ENCODE measurements around the gene F10.

The F10 gene

DNA sequence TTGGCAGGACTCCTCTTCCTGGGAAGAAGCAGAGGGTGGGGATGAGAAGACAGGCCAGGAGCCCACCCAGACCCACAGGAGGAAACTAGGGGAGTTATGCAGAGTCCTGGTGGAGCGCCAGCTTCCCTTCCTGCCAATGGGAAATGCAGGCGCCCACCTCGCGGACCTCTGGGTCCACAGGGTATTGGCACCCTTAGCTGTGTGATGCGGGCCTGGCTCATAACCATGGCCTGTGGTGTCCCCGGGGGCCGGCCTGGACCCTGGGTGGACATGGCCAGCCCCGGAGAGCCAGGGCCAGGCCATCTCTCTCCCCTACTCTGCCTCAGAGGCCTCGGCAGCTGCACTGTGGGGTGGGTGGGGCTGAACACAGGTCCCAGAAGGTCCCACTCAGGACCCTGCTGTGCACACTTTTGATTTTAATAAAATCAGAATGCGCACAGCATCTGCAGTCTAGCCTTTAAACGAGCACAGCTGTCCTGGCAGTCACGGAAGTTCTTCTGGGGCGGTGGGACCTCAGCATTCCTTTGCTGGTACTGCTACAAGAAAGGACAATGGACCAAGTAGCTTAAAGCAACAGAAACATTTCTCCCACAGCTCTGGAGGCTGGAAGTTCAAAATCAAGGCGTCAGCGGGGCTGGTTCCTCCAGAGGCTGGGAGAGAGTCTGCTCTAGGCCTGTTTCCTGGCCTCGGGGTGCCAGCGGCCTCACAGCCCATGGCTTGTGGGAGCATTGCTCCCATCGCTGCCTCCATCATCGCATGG, 1.8 kb downstream of the F10 start:
- Histone ChIP-seq H3K4me3 (ENCODE audit: low read length in 2 of 2) (no peak overlapping the region), H3K4me1 (ENCODE audit: control insufficient read depth in 2 of 2, insufficient read depth in 2 of 2, low read length in 2 of 2) (peaks cover 4 to 6% of the 10 kb centered on the region in 2 donors), H3K36me3 (ENCODE audit: control insufficient read depth in 2 of 2, insufficient read depth in 2 of 2, low read length in 2 of 2) (no peaks in the 10 kb centered on the region), H3K27me3 (ENCODE audit: control insufficient read depth in 2 of 2, insufficient read depth in 2 of 2, low read length in 2 of 2) (peaks cover 0 to 5% of the 10 kb centered on the region in 2 donors), H3K9me3 (ENCODE audit: control insufficient read depth in 2 of 2, low read length in 2 of 2) (no peaks in the 10 kb centered on the region), H3K27ac (ENCODE audit: low read depth in 2 of 2, low read length in 2 of 2) (no peak overlapping the region), H3K9ac (ENCODE audit: low read depth in 1 of 2, low read length in 2 of 2) (no peak overlapping the region)

DNA sequence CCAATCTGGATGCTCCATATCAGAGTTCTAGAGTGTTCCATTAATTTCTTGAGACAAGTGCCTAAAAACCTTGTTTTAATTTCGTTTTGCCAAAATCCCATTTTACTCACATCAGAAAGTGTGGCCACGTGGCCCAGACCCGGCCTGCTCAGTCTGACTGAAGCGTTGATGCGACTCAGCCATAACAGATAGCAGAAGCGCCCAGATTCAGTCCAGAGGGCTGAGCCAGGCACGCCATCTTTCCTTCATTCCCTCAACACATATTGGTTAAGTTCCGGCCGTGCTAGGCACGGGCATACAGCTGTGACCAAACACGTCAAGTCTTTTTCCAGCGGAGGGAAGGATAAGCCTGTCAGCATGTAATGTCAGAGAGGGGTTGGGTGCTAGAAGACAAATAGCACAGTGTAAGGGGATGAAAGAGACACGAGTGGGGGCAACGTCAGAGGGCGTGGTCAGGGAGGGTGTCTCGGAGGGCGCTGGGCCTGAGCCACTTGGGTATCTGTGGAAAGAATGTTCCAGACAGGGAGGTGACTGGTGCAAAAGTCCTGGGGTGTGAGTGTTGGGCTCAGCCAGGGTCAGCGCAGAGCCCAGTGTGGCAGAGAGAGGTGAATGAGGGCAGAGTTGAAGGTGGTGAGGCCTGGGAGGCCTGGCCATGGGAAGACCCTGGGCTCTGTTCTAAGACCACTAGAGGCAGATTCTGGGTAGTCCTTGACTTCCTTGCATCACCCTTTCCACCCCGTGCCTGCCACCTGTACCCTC, 3.1 kb downstream of the F10 start:
- Histone ChIP-seq H3K4me3 (ENCODE audit: low read length in 2 of 2) (no peak overlapping the region), H3K9me3 (ENCODE audit: control insufficient read depth in 2 of 2, low read length in 2 of 2) (no peaks in the 10 kb centered on the region)

DNA sequence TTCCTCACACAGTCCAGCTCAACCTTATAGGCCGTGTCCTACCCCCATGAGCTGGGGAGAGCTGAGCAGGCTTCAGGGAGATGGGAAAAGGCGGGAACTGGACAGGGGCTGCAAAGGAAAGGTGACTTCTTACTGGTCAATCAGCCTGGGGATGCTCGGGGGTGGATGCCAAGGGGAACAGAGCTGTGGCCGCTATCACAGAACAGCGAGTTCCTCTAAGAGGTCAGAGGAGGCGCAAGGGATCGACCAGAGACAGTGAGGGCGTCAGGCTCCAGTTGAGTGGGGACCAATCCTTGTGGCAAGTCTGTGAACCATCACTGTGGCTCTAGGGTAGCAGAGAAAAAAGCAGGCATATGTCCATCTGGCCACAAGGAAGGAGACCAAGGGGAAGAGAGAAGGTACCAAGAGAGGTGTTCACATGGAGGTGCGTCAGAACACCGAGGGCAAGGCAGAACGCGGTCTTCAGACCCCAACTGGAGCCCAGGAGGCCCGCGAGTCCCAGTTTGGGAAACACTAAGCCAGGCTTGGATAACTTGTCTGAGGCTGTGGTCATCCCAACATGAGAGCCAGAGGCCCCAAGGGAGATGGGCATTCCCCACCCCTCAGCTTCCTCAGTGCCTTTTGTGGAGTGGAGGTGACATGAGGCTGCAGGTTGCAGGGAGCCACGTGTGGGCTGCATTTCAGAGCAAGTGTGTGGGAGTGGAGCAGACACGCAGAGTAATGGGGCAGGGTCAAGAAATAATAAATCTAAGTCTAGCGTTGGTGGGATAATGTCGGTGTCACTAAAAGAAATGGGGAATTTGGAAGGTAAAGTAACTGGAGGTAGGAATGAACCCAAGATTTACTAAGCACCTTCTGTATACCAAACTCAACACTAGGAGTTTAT, 3.9 kb downstream of the F10 start:
- Histone ChIP-seq H3K27ac (ENCODE audit: low read depth in 2 of 2, low read length in 2 of 2) (no peak overlapping the region), H3K9me3 (ENCODE audit: control insufficient read depth in 2 of 2, low read length in 2 of 2) (no peaks in the 10 kb centered on the region), H3K4me1 (ENCODE audit: control insufficient read depth in 2 of 2, insufficient read depth in 2 of 2, low read length in 2 of 2) (peaks cover 4 to 6% of the 10 kb centered on the region in 2 donors), H3K27me3 (ENCODE audit: control insufficient read depth in 2 of 2, insufficient read depth in 2 of 2, low read length in 2 of 2) (peaks cover 0 to 5% of the 10 kb centered on the region in 2 donors), H3K4me3 (ENCODE audit: low read length in 2 of 2) (no peak overlapping the region), H3K36me3 (ENCODE audit: control insufficient read depth in 2 of 2, insufficient read depth in 2 of 2, low read length in 2 of 2) (no peaks in the 10 kb centered on the region), H3K9ac (ENCODE audit: low read depth in 1 of 2, low read length in 2 of 2) (no peak overlapping the region)

More for the DNA sequence above, 3.1 kb downstream of the F10 start:
- H3K27ac ChIP-seq (ENCODE audit: low read depth in 2 of 2, low read length in 2 of 2): no peak overlapping the region
- no peaks in the 10 kb centered on the region for H3K36me3 ChIP-seq (ENCODE audit: control insufficient read depth in 2 of 2, insufficient read depth in 2 of 2, low read length in 2 of 2)
- H3K27me3 ChIP-seq (ENCODE audit: control insufficient read depth in 2 of 2, insufficient read depth in 2 of 2, low read length in 2 of 2): peaks cover 0 to 5% of the 10 kb centered on the region in 2 donors
- H3K9ac ChIP-seq (ENCODE audit: low read depth in 1 of 2, low read length in 2 of 2): no peak overlapping the region
- H3K4me1 ChIP-seq (ENCODE audit: control insufficient read depth in 2 of 2, insufficient read depth in 2 of 2, low read length in 2 of 2): peaks cover 4 to 6% of the 10 kb centered on the region in 2 donors

DNA sequence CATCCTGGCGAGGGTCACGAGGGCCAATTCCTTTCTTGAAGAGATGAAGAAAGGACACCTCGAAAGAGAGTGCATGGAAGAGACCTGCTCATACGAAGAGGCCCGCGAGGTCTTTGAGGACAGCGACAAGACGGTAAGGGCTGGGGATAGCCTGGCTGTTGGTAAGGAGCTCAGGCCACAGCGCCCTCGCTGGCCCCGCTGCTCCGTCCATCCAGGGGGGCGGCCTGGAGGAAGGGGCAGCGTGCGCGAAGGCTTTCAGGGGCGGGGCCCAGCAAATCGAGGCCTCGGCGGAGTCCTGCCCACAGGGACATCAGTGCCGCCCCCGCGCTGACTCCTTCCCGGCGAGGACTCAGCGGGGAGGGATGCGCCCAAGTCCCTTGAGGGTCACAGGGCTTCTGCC, 6.9 kb downstream of the F10 start:
- H3K9me3 ChIP-seq (ENCODE audit: control insufficient read depth in 2 of 2, low read length in 2 of 2): no peaks in the 10 kb centered on the region
- no peaks in the 10 kb centered on the region for H3K36me3 ChIP-seq (ENCODE audit: control insufficient read depth in 2 of 2, insufficient read depth in 2 of 2, low read length in 2 of 2)
- H3K27me3 ChIP-seq (ENCODE audit: control insufficient read depth in 2 of 2, insufficient read depth in 2 of 2, low read length in 2 of 2): peaks cover 0 to 5% of the 10 kb centered on the region in 2 donors
- no peak overlapping the region for H3K4me3 ChIP-seq (ENCODE audit: low read length in 2 of 2)
- no peak overlapping the region for H3K27ac ChIP-seq (ENCODE audit: low read depth in 2 of 2, low read length in 2 of 2)
- H3K4me1 ChIP-seq (ENCODE audit: control insufficient read depth in 2 of 2, insufficient read depth in 2 of 2, low read length in 2 of 2): no peaks in the 10 kb centered on the region
- no peak overlapping the region for H3K9ac ChIP-seq (ENCODE audit: low read depth in 1 of 2, low read length in 2 of 2)

DNA sequence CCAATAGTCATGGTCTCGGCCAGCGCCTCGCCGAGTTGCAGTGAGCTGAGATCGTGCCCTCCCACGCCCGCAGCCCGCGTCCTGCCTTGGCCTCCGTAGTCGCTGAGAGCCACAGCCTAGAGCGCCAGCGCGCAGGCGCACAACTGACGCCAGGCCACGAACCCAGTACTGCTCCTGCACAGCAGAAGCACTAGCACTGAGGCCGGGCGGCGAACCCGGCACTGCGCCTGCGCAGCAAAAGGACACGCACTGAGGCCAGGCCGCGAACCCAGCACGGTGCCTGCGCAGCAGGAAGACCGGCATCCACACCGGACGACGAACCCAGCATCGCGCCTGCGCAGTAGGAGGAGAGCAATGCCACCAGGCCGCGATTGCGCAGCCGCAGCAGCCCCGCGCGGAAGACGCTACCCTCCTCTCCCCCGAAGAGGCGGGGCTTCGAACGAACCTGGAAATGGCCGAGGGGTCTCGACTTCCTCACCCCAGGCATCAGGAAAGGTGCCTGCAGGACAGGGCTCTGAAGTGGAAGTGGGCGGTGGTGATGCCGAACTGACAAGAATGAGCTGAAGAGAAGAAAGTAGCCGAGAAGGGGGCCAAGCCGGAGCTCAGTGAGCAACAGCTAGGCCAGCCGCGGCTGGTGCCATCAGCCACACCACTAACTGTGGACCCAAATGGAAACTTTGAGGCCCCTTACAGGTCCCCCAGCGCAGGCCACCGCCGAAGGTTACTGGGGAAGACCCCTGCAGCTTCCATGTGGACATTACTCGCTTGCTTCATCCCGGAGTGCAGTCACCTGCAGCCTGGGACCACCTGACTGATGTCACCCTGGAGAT, 7.5 kb downstream of the F10 start:
- Histone ChIP-seq H3K4me1 (ENCODE audit: control insufficient read depth in 2 of 2, insufficient read depth in 2 of 2, low read length in 2 of 2) (no peaks in the 10 kb centered on the region), H3K9ac (ENCODE audit: low read depth in 1 of 2, low read length in 2 of 2) (no peak overlapping the region), H3K4me3 (ENCODE audit: low read length in 2 of 2) (no peak overlapping the region), H3K27me3 (ENCODE audit: control insufficient read depth in 2 of 2, insufficient read depth in 2 of 2, low read length in 2 of 2) (peaks cover 0 to 5% of the 10 kb centered on the region in 2 donors), H3K27ac (ENCODE audit: low read depth in 2 of 2, low read length in 2 of 2) (no peak overlapping the region), H3K9me3 (ENCODE audit: control insufficient read depth in 2 of 2, low read length in 2 of 2) (no peaks in the 10 kb centered on the region), H3K36me3 (ENCODE audit: control insufficient read depth in 2 of 2, insufficient read depth in 2 of 2, low read length in 2 of 2) (no peaks in the 10 kb centered on the region)

DNA sequence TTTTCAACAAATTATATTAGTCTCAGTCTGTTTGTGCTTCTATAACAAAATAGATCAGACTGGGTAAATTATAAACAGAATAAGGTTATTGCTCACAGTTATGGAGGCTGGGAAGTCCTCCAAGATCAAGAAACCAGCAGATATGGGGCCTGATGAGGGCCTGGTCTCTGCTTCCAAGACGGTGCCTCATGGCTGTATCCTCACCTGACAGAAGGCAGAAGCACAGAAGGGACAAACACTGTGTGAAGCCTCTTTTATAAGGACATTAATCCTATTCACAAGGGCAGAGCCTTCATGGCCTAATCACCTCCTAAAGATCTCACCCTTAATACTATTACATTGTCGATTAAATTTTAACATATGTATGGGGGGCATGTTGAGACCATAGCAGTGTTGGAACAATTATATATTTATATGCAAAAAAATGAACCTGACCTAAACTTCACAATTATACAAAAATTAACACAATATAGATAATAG, 12.7 kb downstream of the F10 start:
- Histone ChIP-seq H3K27me3 (ENCODE audit: control insufficient read depth in 2 of 2, insufficient read depth in 2 of 2, low read length in 2 of 2) (no peaks in the 10 kb centered on the region), H3K9me3 (ENCODE audit: control insufficient read depth in 2 of 2, low read length in 2 of 2) (no peaks in the 10 kb centered on the region), H3K27ac (ENCODE audit: low read depth in 2 of 2, low read length in 2 of 2) (no peak overlapping the region), H3K36me3 (ENCODE audit: control insufficient read depth in 2 of 2, insufficient read depth in 2 of 2, low read length in 2 of 2) (no peaks in the 10 kb centered on the region), H3K4me1 (ENCODE audit: control insufficient read depth in 2 of 2, insufficient read depth in 2 of 2, low read length in 2 of 2) (no peaks in the 10 kb centered on the region), H3K4me3 (ENCODE audit: low read length in 2 of 2) (no peak overlapping the region), H3K9ac (ENCODE audit: low read depth in 1 of 2, low read length in 2 of 2) (no peak overlapping the region)

GRCh38 chr13:113137691-113138298, 15.2 kb downstream of the F10 start:
- H3K27me3 ChIP-seq (ENCODE audit: control insufficient read depth in 2 of 2, insufficient read depth in 2 of 2, low read length in 2 of 2): no peaks in the 10 kb centered on the region
- no peak overlapping the region for H3K27ac ChIP-seq (ENCODE audit: low read depth in 2 of 2, low read length in 2 of 2)
- no peak overlapping the region for H3K9ac ChIP-seq (ENCODE audit: low read depth in 1 of 2, low read length in 2 of 2)
- no peaks in the 10 kb centered on the region for H3K4me1 ChIP-seq (ENCODE audit: control insufficient read depth in 2 of 2, insufficient read depth in 2 of 2, low read length in 2 of 2)
- no peaks in the 10 kb centered on the region for H3K9me3 ChIP-seq (ENCODE audit: control insufficient read depth in 2 of 2, low read length in 2 of 2)
- H3K4me3 ChIP-seq (ENCODE audit: low read length in 2 of 2): no peak overlapping the region
- H3K36me3 ChIP-seq (ENCODE audit: control insufficient read depth in 2 of 2, insufficient read depth in 2 of 2, low read length in 2 of 2): no peaks in the 10 kb centered on the region

GRCh38 chr13:113138792-113139551, 16.4 kb downstream of the F10 start:
- Histone ChIP-seq H3K27ac (ENCODE audit: low read depth in 2 of 2, low read length in 2 of 2) (no peak overlapping the region), H3K27me3 (ENCODE audit: control insufficient read depth in 2 of 2, insufficient read depth in 2 of 2, low read length in 2 of 2) (no peaks in the 10 kb centered on the region), H3K9ac (ENCODE audit: low read depth in 1 of 2, low read length in 2 of 2) (no peak overlapping the region), H3K36me3 (ENCODE audit: control insufficient read depth in 2 of 2, insufficient read depth in 2 of 2, low read length in 2 of 2) (no peaks in the 10 kb centered on the region), H3K9me3 (ENCODE audit: control insufficient read depth in 2 of 2, low read length in 2 of 2) (no peaks in the 10 kb centered on the region), H3K4me3 (ENCODE audit: low read length in 2 of 2) (no peak overlapping the region), H3K4me1 (ENCODE audit: control insufficient read depth in 2 of 2, insufficient read depth in 2 of 2, low read length in 2 of 2) (no peaks in the 10 kb centered on the region)

All from mucosa of rectum (tissue), 2 donors.